Smooth muscle cell (in vitro differentiated cells): ENCODE data around the gene ARPC4. TPM values are rescaled to one million over a fixed set of nuclear protein-coding genes. Genes with fewer than 3 reads are reported as not detected.

Source experiments
- DNase-seq: peaks from one replicate; lab custom pipeline; 2025; ENCODE audit not compliant: unreplicated experiment; lab: John Stamatoyannopoulos, UW
- H2AFZ ChIP-seq: fragments of 200-600 bp; sonication (generic); 2 replicates; pipeline ENCODE4 v1.6.0; 2016; ENCODE audit warnings: antibody characterized with exemption, low read depth, mild to moderate bottlenecking
- H3F3A ChIP-seq: fragments of 200-600 bp; sonication (generic); 2 replicates; pipeline ENCODE4 v1.6.0; 2017; ENCODE audit warnings: antibody characterized with exemption, low read depth
- H3K27ac ChIP-seq: fragments of 200-600 bp; sonication (generic); 2 replicates; pipeline ENCODE4 v1.5.1; 2016; ENCODE audit warnings: low read depth, mild to moderate bottlenecking
- H3K27me3 ChIP-seq: fragments of 200-600 bp; sonication (generic); 2 replicates; pipeline ENCODE4 v1.6.1; 2016; ENCODE audit warnings: low read depth, mild to moderate bottlenecking
- H3K36me3 ChIP-seq: fragments of 200-600 bp; sonication (generic); 2 replicates; pipeline ENCODE4 v1.5.1; 2016; ENCODE audit warnings: low read depth
- H3K4me1 ChIP-seq: fragments of 200-600 bp; sonication (generic); 2 replicates; pipeline ENCODE4 v1.5.1; 2016; ENCODE audit warnings: low read depth
- H3K4me2 ChIP-seq: fragments of 200-600 bp; sonication (generic); 2 replicates; pipeline ENCODE4 v1.6.0; 2016; ENCODE audit warnings: mild to moderate bottlenecking
- H3K4me3 ChIP-seq: fragments of 200-600 bp; sonication (generic); 2 replicates; pipeline ENCODE4 v1.5.1; 2016; ENCODE audit warnings: mild to moderate bottlenecking
- H3K79me2 ChIP-seq: fragments of 200-600 bp; sonication (generic); 2 replicates; pipeline ENCODE4 v1.6.0; 2016; ENCODE audit warnings: low read depth, mild to moderate bottlenecking
- H3K9ac ChIP-seq: fragments of 200-600 bp; sonication (generic); 2 replicates; pipeline ENCODE4 v1.6.0; 2016; ENCODE audit warnings: low read depth
- H3K9me3 ChIP-seq: fragments of 200-600 bp; sonication (generic); replicated peaks from 2 replicates; pipeline ENCODE4 v1.5.1; 2016; ENCODE audit warnings: low read depth
- H4K20me1 ChIP-seq: fragments of 200-600 bp; sonication (generic); 2 replicates; pipeline ENCODE4 v1.6.0; 2016; ENCODE audit warnings: low read depth
- WGBS: methylation state at CpG from one replicate; pipeline ENCODE4 v1.1.7; 2016; ENCODE audit warnings: low lambda C conversion rate; 5-methylcytosine and 5-hydroxymethylcytosine counted together
- polyA plus RNA-seq: library from polyadenylated mRNA; unstranded; fragments of >200 nt; fragmentation: Nextera tagmentation; extraction: Ambion mirVana; gene quantifications from 2 replicates; pipeline ENCODE4 v1.2.1, GENCODE V29; 2016
- total RNA-seq: library from RNA; depleted of rRNA; stranded (reverse); fragments of >200 nt; gene quantifications from 2 replicates; pipeline ENCODE4 v1.2.3, GENCODE V29; 2014
- TF ChIP-seq, protein P1 (sequence below): fragments of 200-600 bp; sonication (generic); IDR thresholded peaks from 2 replicates; pipeline ENCODE4 v1.5.1; 2017; ENCODE audit warnings: borderline replicate concordance, mild to moderate bottlenecking, antibody characterized with exemption; ENCODE audit not compliant: insufficient read depth, poor library complexity, severe bottlenecking

The ARPC4 gene
- total and polyA plus RNA-seq, 2 experiments from 2014 or later = 93.9 to 130 TPM

DNA sequence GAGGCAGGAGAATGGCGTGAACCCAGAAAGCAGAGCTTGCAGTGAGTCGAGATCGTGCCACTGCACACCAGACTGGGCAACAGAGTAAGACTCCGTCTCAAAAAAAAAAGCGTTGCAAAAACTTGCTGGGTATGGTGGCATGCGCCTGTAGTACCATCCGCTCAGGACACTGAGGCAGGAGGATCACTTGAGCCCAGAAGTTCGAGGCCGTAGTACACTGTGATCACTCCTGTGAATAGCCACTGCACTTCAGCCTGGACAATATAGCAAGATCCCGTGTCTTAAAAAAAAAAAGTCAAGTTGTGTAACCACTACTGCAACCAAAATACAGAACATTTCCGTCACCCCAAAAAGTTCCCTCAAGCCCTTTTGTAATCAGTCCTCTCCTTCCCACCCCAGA is 1.5 kb downstream of the ARPC4 start:
- Histone ChIP-seq H4K20me1 (peaks cover 45% of the 10 kb centered on the region), H3K9me3 (no peaks in the 10 kb centered on the region), H3K79me2 (peaks cover 71% of the 10 kb centered on the region), H3K9ac (no peak overlapping the region), H3K27me3 (no peaks in the 10 kb centered on the region), H3K27ac (peak overlapping the region; percentile 96), H3K4me2 (peak overlapping the region; percentile 95), H3K36me3 (peaks cover 20% of the 10 kb centered on the region), H3F3A (peaks cover 7% of the 10 kb centered on the region), H3K4me1 (peaks cover 10% of the 10 kb centered on the region), H3K4me3 (peak overlapping the region; percentile 86), H2AFZ (no peak overlapping the region)
- over 99% methylated on average over 11 of the region's 11 CpGs for WGBS
- TF ChIP-seq, protein P1, sequence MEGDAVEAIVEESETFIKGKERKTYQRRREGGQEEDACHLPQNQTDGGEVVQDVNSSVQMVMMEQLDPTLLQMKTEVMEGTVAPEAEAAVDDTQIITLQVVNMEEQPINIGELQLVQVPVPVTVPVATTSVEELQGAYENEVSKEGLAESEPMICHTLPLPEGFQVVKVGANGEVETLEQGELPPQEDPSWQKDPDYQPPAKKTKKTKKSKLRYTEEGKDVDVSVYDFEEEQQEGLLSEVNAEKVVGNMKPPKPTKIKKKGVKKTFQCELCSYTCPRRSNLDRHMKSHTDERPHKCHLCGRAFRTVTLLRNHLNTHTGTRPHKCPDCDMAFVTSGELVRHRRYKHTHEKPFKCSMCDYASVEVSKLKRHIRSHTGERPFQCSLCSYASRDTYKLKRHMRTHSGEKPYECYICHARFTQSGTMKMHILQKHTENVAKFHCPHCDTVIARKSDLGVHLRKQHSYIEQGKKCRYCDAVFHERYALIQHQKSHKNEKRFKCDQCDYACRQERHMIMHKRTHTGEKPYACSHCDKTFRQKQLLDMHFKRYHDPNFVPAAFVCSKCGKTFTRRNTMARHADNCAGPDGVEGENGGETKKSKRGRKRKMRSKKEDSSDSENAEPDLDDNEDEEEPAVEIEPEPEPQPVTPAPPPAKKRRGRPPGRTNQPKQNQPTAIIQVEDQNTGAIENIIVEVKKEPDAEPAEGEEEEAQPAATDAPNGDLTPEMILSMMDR = no peak
- DNase-seq = no peak

DNA sequence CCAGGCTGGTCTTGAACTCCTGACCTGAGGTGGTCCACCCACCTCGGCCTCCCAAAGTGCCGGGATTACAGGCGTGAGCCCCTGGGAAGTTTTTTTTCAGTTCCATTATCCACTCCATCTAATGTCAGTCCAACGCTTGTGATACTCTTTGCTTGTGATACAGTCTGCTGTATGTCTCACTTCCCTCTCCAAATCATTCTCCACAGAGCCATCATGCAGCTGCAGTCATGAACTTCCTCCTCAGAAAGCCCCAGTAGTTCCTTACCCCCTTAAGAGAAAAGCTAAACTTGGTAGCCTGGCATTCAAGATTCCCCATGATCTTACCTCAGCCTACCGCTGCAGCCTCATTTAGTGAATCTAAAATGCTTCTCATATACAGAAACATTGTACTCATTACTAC is 2.3 kb downstream of the ARPC4 start:
- Histone ChIP-seq H3K4me2 (no peak overlapping the region), H3K4me3 (no peak overlapping the region), H3F3A (peaks cover 5% of the 10 kb centered on the region), H3K9ac (no peak overlapping the region), H3K27me3 (no peaks in the 10 kb centered on the region), H3K36me3 (peaks cover 20% of the 10 kb centered on the region), H4K20me1 (peaks cover 52% of the 10 kb centered on the region), H3K27ac (no peak overlapping the region), H3K9me3 (no peaks in the 10 kb centered on the region), H2AFZ (no peak overlapping the region), H3K4me1 (peaks cover 10% of the 10 kb centered on the region), H3K79me2 (peaks cover 73% of the 10 kb centered on the region)
- TF ChIP-seq, protein P1 = no peak
- WGBS = 96% methylated on average over 5 of the region's 5 CpGs
- no peak for DNase-seq

DNA sequence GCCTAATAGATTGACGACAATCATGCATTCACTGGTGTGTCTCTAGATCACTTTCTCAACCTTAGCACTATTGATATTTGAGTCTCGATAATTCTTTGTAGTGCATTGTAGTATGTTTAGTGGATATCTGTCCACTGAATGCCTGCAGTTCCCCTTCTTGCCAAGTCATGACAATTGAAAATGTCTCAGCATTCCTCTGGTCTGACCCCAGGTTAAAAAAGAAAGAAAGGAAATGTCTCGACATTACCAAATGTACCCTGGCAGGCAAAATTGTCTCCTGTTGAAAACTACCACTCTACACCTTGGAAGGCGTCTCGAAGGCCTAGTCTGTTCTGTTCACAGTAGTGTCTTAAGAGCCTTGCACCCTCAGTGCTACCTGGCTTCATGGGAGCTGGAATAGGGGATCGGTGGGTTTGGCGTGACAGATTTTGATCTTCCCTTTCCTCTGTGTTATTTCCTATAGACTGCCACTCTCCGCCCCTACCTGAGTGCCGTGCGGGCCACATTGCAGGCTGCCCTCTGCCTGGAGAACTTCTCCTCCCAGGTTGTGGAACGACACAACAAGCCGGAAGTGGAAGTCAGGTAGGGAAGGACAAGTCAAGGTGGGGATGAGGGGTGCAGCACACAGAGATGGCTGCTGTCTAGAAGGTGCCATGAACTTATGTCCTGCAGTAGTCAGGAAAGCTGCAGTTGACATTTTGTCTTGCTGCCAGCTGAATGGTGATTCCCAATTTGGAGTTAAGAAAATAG is 4.5 kb downstream of the ARPC4 start:
- Histone ChIP-seq H3K9me3 (no peaks in the 10 kb centered on the region), H3K4me1 (peaks cover 5% of the 10 kb centered on the region), H3K36me3 (peaks cover 26% of the 10 kb centered on the region), H3K4me3 (no peak overlapping the region), H3K27me3 (no peaks in the 10 kb centered on the region), H3K4me2 (no peak overlapping the region), H3F3A (no peaks in the 10 kb centered on the region), H4K20me1 (peaks cover 52% of the 10 kb centered on the region), H3K27ac (no peak overlapping the region), H3K79me2 (peaks cover 67% of the 10 kb centered on the region), H3K9ac (no peak overlapping the region), H2AFZ (no peak overlapping the region)
- TF ChIP-seq, protein P1 = no peak
- no peak for DNase-seq
- WGBS = 97% methylated on average over 12 of the region's 12 CpGs

DNA sequence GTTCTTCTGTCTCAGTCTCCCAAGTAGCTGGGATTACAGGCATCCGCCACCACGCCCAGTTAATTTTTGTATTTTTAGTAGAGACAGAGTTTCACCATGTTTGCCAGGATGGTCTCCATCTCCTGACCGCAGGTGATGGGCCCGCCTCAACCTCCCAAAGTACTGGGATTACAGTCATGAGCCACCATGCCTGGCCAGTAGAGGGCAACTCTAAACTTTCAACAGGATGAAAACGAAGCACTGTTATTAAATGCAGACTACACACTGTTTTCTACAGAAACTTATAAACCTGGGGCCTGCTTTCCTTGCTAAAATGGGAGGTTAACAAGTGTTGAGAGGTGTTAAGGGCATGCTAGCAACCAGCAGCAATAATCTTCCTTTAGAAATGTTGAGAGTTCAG is 7.6 kb downstream of the ARPC4 start:
- WGBS = 94% methylated on average over 5 of the region's 5 CpGs
- Histone ChIP-seq H3K9me3 (no peaks in the 10 kb centered on the region), H3K4me3 (no peak overlapping the region), H3K79me2 (peaks cover 41% of the 10 kb centered on the region), H4K20me1 (peaks cover 42% of the 10 kb centered on the region), H3F3A (peaks cover 10% of the 10 kb centered on the region), H3K27me3 (no peaks in the 10 kb centered on the region), H3K4me1 (no peaks in the 10 kb centered on the region), H2AFZ (no peak overlapping the region), H3K27ac (no peak overlapping the region), H3K9ac (no peak overlapping the region), H3K4me2 (no peak overlapping the region), H3K36me3 (peaks cover 32% of the 10 kb centered on the region)
- TF ChIP-seq, protein P1 = peak; percentile 21
- DNase-seq = no peak
